Measurements from ENCODE around the gene NEDD8.
"Not testable (repeated sequence)": the region's sequence is repeated elsewhere in the genome, so short reads cannot be mapped to it uniquely, and the experiment has no call there.

The NEDD8 gene

DNA sequence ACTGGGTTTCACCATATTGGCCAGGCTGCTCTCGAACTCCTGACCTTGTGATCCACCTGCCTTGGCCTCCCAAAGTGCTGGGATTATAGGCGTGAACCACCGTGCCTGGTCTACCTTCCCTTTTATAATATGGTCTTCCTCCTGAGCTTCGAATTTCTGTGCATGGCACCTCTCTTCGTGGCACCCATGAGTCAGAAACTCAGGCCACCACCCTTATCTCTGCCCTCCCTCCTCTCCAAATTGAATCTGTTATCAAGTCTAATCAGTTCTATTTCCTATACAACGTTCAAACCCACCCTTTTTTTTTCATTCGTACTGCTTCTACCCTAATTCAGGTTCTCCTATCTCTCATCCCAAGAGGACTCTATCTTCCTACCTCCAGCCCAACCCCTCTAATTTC is 15.3 kb upstream of the NEDD8 start:
- no peak for DNase-seq (ENCODE audit: low spot score)

DNA sequence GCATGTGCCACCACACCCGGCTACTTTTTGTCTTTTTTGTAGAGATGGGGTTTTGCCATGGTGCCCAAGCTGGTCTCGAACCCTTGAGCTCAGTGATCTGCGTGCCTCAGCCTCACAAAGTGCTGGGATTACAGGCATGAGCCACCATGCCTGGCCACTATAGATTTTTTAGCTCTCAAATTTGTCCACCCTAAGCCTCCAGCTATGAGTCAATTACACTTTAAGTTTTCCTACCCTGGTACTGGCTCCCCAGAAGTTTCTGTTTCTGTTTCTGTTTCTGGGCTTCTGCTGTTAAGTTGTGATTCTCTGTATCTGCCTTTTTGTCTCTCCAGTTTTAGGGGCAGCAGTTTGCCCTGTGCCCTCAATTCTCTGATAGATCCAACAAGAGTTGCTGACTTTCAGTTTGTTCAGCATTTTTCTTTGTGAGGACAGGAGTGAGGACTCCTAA is 14.6 kb upstream of the NEDD8 start:
- no peak for DNase-seq (ENCODE audit: low spot score)

- not testable (repeated sequence) for DNase-seq (ENCODE audit: low spot score)
These were observed 13.2 kb upstream of the NEDD8 start for GRCh38 chr14:24245350-24245749.

DNA sequence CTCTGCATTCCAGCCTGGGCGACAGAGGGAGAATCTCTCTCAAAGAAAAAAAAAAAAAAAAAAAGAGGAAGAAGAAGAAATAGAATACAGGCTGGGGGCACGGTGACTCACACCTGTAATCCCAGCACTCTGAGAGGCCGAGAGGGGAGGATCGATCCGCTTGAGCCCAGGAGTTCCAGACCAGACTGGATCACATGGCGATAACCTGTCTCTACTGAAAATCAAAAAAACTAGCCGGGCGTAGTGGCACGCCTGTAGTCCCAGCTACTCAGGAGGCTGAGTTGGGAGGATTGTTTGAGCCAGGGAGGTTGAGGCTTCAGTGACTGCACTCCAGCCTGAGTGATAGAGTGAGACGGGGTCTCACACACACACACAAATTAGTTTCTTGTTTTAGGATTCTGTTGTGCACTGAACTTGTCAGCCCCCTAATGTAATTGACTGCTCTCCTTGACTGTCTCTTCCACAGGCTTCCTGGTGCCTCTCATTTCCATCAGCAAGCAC is 11.2 kb upstream of the NEDD8 start:
- DNase-seq (ENCODE audit: low spot score) = no peak

DNA sequence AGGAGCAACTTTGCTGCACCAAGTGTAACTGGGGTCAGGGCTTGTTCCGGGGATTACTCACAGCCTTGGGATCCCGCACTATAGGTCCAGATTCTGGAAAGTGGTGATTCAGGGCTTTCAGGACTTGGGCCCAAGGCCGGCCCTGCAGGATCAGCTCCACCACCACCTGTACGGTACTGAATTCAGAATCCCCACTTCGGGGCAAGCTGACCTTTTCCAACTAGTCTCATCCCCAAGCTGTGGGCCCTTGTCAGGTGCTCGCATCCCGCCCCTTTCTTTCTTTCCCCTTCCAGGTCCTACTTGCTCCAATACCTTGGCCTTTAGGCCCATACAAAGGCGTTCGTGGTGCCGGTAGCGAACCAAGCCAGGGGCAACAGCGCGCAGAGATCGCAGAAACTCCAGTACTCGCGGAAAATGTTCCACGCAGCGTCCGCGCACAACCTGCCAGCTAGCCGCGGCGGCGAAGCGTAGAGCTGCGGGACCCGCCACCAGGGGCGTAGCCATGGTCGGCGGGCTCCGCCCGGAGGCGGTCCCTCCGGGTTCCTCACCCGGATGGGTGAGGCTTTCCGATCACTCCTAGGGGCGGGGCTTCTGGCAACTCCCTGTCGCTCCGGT is 9.8 kb upstream of the NEDD8 start:
- peak; percentile 97 for DNase-seq (ENCODE audit: low spot score)

DNA sequence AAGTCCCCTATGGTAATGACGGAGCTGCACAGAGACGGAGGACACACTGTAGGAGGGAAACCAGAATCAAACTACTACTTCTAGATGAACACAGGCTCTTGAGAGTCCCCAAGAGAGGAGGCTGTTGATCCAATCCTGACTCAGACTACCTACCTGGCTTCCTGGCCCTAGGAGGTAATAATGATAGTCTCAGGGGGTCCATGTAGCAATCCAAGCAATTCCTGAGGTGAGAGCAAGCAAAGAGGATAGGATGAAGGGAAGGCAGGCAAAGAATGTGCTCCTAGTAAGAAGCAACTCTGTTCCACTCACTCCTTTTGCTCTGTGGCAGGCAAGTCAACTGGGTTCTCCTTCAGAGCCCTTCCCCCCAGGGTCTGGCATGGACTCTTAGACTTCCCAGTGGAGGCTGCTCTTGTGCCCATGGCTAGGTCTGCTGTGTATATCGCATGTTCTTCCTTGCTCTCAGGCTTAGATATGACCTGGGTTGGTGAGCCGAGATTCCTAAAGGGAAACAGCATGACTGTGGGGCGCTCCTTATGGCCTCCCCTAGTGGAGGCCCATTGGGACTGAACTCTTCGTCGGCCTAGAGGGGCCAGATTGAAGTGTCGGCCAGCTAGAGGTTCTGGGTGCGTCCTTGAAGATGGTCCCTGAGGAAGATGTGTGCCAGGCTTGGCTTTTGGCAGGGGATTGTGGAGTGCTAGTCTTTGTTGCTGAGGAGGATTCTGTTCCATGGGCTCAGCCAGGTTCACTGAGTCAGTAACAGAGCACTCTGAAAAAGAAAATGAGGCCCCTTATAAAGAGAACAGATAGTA is 8.1 kb upstream of the NEDD8 start:
- no peak for DNase-seq (ENCODE audit: low spot score)

DNA sequence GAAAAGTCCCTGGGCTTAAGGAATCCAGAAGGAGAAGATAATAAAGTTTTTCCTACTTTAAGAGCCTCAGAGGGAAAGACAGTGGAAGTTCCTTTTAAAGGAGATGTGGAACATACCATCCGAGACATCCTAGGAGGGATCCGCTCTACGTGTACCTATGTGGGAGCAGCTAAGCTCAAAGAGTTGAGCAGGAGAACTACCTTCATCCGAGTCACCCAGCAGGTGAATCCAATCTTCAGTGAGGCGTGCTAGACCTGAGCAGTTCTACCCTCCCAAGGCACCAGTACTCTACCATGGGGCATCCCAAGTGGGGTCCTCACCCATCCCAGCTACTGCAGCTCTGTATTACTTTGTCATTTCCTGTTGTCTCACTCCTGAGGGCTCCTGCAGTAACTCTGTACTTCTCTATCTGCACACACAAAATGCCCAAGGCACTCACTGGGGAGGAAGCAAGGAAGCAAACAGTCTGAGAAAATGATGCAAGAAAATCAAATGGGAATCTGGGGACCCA is 6.4 kb upstream of the NEDD8 start:
- DNase-seq (ENCODE audit: low spot score) = no peak

GRCh38 chr14:24238123-24238522 is 6.0 kb upstream of the NEDD8 start:
- no peak for DNase-seq (ENCODE audit: low spot score)

GRCh38 chr14:24237463-24237955 is 5.3 kb upstream of the NEDD8 start:
- DNase-seq (ENCODE audit: low spot score) = no peak

DNA sequence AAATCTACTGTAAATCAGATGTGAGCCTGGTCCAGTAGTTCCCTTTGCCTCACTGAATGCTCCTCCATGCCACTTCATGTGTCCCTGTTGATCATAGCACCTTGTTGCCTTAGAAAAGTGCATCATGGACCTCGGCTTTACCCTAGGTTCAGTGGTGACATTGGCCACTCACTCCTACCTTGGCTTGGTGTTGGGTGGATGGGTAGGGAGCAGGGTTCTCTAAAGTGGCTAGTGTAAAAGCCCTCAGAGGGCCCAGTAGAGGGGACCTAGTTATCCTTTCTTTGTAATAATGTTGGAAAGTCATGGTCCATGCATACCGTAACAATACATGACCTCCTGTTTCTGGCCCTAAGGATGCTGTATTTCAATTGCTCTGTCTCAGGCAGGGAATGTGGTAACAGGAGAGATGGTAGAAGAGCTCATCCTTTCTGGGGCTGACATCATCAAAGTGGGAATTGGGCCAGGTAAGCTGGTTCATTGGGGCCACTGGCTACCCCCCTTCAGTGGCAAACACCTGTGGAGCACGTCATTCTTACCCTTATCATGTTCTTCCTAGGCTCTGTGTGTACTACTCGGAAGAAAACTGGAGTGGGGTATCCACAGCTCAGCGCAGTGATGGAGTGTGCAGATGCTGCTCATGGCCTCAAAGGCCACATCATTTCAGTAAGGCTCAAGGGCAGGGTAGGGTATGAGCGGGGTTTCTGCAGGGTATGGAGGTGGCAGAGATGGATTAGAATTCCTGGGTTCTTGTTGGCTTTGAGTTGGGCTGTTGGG is 4.7 kb upstream of the NEDD8 start:
- DNase-seq (ENCODE audit: low spot score) = no peak

- DNase-seq (ENCODE audit: low spot score) = no peak
These were observed 3.9 kb upstream of the NEDD8 start for GRCh38 chr14:24235804-24236688.

- no peak for DNase-seq (ENCODE audit: low spot score)
These were observed 2.2 kb upstream of the NEDD8 start for GRCh38 chr14:24234095-24235005.

DNA sequence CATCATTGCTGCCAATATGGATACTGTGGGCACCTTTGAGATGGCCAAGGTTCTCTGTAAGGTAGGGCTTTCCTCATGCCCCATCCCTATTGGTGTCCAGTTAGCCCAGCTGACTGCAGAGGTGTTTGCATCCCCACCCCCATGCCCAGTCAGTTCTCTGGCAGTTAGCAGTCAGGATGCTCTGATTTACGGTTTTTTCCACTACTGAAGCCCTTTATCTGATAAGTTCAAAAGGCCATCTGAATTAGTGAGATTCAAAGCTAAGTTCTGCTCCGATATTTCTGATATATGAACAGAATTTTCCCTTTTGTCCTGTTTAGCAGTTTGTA is 1.3 kb upstream of the NEDD8 start:
- no peak for DNase-seq (ENCODE audit: low spot score)

- peak; percentile 44 for DNase-seq (ENCODE audit: low spot score)
These were observed 724 bp upstream of the NEDD8 start, which contains the start of gene GMPR2 for GRCh38 chr14:24232645-24233537. Gene GMPR2 (plus strand): TSS chr14:24232929. CDS start chr14:24233254, 325 bp downstream.

DNA sequence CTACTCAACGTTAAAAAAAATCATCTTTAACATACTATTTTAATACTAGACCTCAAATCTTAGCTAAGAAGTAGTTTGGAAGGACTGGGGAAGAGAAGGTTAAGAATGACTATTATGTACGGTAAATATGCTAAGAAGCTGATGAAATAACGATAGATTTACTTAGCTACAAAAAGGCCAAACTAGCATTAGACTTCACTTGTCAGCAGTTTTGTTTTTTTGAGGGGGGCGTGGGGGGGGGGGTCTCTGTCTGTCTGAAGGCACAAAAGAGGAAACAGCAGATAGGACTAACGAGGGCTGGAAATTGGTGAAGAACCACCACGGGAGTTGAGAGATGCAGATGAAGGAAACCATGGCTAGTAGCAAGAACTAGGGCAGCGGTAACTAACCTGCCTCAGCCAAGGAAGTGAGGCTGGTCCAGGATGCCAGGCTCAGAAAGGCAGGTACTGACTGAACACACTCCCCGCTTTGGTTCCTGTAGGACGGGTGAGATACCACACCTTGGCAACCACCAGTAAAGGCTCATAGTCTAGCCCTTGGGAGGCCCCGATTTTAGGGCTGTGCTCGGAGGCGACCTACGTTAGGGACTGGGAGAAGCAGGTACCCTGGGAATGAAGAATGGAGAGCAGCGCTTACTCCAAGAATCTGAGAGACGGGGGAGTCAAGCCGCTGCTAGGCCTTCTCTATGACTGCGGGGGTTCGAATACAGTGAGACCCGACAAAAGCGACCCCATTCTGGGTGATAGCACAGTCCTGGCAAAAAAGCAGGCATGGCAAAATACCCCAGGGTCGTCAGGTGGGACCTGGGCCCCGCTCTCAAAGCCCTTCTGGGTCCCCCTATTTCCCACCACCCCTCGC is 675 bp downstream of the NEDD8 start:
- DNase-seq (ENCODE audit: low spot score) = no peak

- DNase-seq (ENCODE audit: low spot score) = no peak
These were observed 3.3 kb downstream of the NEDD8 start for GRCh38 chr14:24228902-24229301.

DNA sequence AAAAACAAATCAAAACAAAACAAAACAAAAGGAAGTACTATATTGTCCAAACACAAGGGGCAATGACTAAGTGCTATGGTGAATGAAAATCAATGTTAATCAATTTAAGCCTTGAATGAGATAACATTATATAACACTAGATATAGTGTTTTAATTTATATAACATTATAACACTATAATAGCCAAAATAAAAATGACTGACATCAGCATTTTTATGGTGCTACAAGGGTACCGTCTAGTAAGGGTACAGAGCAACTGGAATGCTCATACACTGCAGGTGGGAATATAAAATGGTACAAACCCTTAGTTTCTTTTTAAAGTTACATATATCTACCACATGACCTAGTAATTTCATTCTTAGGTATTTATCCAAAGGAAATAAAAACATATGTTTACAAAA is 5.7 kb downstream of the NEDD8 start:
- no peak for DNase-seq (ENCODE audit: low spot score)

DNA sequence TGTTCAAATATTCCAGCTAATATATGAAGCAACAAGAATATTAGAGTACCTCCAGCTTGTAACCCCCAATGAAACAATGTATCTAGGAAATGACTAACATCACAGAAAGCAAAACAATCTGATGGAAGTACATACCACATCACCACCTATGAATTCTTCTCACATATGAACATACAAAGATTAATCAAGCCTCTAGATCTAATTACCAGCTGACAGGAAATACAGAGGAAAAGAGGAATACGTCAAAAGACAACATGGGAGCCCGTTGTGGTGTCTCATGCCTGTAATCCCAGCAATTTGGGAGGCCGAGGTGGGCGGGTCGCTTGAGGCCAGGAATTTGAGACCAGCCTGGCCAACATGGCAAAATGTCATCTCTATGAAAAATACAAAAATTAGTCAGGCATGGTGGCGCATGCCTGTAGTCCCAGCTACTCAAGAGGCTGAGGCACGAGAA is 7.5 kb downstream of the NEDD8 start:
- peak; percentile 26 for DNase-seq (ENCODE audit: low spot score)
